ENCODE data around the gene KCNK10. TPM values are rescaled to one million over a fixed set of nuclear protein-coding genes. Genes with fewer than 3 reads are reported as not detected.

Gene KCNK10
- total RNA-seq, 1 donor from 2014 or later: not detected

DNA sequence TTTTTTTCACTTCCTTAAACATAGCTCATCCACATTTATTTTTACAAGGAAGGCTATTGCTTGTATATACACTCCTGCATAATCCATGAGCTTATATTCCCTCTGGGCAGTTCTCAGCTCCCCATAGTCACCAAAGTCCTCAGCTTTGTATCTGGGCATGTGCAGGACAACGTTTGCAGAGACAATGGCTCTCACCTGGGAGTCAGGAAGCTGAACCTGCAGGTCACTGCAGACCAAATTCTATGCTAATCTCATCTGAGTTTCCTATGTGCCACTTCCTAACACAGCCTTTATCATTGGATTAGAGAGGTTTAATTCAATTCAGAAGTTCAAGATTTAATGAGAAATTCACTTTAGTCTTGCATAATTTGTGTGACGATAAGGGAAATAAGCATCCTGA lies 131.5 kb downstream of the KCNK10 start:
- no peak for ATAC-seq
- DNase-seq (ENCODE audit: low spot score): peak; percentile 3

GRCh38 chr14:88189417-88190191 lies 133.5 kb downstream of the KCNK10 start:
- DNase-seq (ENCODE audit: low spot score) (peak; percentile 82), ATAC-seq (peak; percentile 99)

GRCh38 chr14:88188745-88189416 lies 134.2 kb downstream of the KCNK10 start:
- DNase-seq (ENCODE audit: low spot score) (peak; percentile 44), ATAC-seq (peak; percentile 39)

DNA sequence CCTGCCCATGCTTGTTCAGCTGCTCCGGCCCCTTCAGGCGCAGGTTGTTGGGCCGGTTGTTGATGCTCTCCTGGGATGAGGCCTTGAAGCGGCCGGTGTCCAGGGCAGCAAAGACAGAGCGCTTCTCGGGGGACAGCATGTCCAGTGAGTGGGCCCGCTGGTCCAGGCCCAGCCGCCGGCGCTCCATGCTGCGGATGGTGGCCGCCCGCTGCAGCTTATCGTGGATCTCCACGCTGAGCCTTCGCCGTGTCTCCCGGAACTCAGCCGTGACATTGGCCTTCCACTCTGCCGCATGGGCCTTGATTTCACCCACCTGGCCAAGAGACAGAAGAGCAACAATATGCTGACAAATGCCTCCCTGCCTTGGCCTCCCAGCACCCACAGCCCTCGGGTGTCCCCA lies 137.2 kb downstream of the KCNK10 start:
- DNase-seq (ENCODE audit: low spot score): peak; percentile 40
- ATAC-seq: no peak

- DNase-seq (ENCODE audit: low spot score) (peak; percentile 12), ATAC-seq (no peak)
Observed at GRCh38 chr14:88184956-88185355, 138.1 kb downstream of the KCNK10 start.

GRCh38 chr14:88181072-88181471 lies 142.0 kb downstream of the KCNK10 start:
- DNase-seq (ENCODE audit: low spot score): no peak
- no peak for ATAC-seq

DNA sequence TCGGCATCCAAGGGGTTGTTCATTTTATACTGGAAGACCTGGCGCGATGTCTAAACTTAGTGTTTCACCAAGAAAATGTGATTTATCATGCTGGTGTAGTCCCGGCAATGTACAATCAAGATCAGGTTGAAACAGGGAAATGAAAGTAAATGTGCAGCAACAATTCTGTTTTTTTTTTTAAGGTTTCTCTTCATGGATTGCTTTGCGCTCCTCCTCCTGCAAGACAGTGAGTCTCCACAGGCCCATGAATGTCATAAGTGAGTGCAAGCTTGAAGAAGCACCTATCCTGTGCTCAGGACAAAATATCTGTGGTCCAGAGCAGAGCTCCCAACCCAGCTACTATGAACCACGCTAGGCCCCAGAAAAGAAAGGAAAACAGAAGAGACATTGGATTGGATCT lies 143.4 kb downstream of the KCNK10 start:
- DNase-seq (ENCODE audit: low spot score): no peak
- ATAC-seq: no peak

DNA sequence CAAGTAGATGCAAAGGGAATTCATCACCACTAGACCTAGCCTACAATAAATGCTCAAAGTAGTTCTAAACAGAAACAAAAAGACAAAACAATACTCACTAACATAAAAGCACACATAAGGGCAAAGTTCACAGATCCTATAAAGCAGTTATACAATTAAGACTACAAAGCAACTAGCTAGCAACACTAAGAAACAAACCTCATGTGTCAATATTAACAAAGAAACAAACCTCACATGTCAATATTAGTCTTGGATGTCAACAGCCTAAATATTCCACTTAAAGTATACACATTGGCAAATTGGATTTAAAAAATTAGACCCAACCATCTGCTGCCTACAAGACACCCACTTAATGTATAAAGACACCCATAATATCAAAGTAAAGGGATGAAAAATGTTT lies 152.7 kb downstream of the KCNK10 start:
- DNase-seq (ENCODE audit: low spot score): no peak

GRCh38 chr14:88168498-88169165 lies 154.4 kb downstream of the KCNK10 start:
- DNase-seq (ENCODE audit: low spot score): peak; percentile 60
- ATAC-seq: peak; percentile 99

More for the DNA sequence above, 152.7 kb downstream of the KCNK10 start:
- ATAC-seq: no peak

DNA sequence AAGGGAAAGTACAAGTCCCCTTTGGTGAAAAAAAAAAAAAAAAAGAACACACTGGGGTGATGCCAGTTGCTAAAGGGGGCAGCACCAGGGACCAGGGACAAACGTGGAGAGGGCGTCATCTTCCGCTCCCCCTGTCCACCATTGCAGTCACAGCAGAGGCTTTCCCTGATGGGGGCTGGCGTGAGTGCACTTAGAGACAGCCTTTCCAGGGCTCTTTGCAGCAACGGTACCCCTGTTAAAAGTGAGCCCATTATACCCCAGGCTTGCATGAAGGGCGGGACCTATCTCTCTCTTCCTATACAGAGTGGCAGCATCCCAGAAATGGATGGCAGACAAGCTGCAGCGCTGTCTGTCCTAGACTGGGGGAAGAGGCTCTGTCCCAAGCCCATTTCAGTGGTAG lies 155.0 kb downstream of the KCNK10 start:
- no peak for ATAC-seq
- DNase-seq (ENCODE audit: low spot score): no peak

DNA sequence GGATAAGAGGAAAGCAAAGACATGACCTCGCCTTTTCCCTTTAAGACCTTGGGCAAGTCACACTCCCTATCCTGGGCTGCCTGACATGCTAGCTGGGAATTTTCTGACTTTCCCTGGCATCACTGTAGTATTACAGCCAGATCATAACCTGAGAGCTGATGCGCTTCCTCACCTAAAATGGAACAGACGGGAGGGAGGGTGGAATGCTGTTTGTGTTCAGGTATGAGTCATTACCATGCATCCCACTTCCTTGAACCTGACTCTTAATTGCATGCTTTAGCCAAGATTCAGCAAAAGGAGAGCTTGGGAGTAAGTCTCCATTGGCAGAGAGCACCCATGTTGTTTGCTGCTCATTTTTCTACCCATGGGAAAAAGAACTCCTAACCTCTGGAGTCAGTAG lies 156.5 kb downstream of the KCNK10 start:
- DNase-seq (ENCODE audit: low spot score) (no peak), ATAC-seq (no peak)

GRCh38 chr14:88164906-88165534 lies 158.0 kb downstream of the KCNK10 start:
- no peak for ATAC-seq
- DNase-seq (ENCODE audit: low spot score): no peak

DNA sequence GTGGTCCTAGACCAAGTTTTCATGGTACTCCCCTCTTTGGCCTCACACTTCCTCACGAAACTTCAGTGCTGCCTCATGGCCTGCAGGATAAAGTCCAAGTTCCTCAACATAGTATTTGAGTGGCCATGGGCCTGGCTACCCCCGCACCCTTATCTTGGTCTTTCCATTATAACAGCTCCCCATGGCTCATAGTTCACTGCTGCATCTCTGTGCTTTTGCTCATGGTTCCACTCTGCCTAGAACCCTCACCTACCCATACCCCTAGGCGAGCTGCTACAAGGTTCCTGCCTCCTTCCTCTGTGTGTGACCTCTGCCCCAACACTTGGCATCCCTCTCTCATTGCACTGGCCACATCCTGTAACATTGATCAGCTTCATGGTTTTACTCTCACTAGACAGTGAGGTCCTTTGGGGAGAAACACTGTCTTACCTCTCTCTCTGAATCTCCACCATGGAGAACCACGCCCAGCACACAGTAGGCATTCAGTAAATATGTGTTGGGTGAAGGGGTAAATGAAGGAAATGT lies 159.3 kb downstream of the KCNK10 start:
- no peak for ATAC-seq
- DNase-seq (ENCODE audit: low spot score): no peak

GRCh38 chr14:88156127-88156526 lies 166.9 kb downstream of the KCNK10 start:
- no peak for DNase-seq (ENCODE audit: low spot score)
- no peak for ATAC-seq

DNA sequence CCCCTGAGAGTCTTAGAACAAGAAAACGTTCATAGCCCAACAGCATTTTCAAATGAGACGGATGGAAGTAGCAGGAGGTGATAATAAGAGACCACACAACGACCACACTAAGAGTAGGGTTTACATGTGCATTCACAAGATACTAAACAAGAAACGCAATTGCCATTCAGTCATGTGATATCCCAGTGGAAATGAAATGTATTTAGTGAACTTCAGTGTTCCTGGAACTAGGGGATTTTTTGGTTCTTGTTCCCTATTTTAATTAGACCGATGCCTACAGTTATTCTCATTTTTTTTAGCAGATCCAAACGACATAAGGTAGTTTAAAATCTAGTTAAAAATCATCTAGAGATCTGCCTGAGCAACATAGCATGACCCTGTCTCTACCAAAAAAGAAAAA lies 168.1 kb downstream of the KCNK10 start:
- ATAC-seq (no peak), DNase-seq (ENCODE audit: low spot score) (no peak)

DNA sequence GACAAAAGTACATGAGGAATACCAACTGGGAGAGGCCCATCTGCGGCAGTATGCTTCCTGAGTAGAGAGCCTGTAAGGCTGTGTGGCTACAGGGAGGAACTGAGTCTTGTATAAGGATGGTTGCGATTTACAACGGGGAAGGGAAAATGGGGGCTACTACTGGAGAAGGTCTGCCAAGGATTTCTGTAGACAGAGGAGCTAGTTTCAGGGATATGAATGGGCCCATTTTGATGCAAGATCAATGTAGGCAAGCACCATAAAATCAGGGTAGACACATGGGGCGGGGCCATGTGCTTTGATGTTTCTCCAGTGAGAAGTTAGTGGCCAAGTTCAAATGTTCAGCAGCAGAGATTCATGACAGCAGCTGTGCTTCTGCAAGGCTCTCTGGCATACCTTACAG lies 168.7 kb downstream of the KCNK10 start:
- DNase-seq (ENCODE audit: low spot score) (no peak), ATAC-seq (no peak)

DNA sequence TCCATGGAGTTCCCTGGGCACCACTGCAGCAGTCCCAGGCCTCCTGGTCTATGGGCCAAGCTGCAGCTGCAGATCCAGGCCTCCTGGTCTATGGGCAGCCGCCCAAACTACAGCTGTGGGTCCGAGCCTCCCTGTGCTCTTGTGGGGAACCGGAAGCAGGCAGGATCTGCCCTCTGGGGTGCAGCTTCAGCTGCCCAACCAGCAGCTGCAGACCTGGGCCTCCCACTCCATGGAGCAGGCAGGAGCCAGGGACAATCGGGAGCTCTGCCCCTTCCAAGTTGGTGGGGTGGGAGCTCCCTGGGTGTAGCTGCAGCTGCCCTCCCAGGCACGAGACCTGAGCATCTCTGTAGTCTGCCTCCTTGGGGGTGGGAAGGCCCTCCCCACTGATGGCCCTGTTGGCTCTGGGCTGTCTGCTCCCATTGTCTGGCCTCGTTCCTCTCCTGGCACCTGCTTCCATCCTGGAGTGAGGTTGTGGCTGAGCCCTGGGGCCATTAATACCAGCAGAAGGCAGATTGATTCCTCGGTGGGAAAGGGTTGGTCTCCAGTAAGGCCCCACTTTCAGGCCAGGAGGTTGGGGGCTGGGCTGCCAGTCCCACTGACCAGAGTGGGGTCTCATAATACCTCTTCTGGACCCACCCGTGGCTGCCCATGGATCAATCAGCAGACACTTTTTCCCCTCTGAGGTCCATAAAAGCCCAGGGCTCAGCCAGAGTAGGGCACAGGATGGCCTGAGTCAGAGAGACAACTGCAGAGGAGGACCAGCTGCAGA lies 176.0 kb downstream of the KCNK10 start:
- ATAC-seq (no peak), DNase-seq (ENCODE audit: low spot score) (no peak)

- DNase-seq (ENCODE audit: low spot score) (no peak), ATAC-seq (no peak)
Observed at GRCh38 chr14:88143810-88144209, 179.3 kb downstream of the KCNK10 start.

GRCh38 chr14:88142997-88143396 lies 180.1 kb downstream of the KCNK10 start:
- ATAC-seq: no peak
- DNase-seq (ENCODE audit: low spot score): no peak

DNA sequence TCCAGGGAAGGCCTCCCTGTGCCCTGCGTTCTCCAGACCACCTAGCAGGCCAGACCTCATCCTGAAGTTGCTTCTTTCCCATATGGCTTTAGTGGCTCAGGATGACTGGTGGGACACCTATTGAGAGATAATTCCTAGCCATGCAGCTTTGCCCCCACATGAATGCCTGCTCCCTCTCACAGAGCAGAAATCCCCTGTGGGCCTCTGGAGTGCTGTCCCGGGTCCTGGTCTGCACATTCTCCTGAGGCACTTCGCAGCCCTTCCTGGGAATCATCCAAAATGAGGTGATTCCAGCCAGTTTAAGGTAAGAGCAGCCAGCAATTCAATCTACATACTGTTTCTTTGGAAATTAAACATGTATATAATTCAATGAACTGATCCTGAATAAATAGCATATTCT lies 182.2 kb downstream of the KCNK10 start:
- ATAC-seq (no peak), DNase-seq (ENCODE audit: low spot score) (no peak)

Measured in left lobe of liver (tissue), 2 donors.